ENCODE measurements around the gene CEP152.

The CEP152 gene

DNA sequence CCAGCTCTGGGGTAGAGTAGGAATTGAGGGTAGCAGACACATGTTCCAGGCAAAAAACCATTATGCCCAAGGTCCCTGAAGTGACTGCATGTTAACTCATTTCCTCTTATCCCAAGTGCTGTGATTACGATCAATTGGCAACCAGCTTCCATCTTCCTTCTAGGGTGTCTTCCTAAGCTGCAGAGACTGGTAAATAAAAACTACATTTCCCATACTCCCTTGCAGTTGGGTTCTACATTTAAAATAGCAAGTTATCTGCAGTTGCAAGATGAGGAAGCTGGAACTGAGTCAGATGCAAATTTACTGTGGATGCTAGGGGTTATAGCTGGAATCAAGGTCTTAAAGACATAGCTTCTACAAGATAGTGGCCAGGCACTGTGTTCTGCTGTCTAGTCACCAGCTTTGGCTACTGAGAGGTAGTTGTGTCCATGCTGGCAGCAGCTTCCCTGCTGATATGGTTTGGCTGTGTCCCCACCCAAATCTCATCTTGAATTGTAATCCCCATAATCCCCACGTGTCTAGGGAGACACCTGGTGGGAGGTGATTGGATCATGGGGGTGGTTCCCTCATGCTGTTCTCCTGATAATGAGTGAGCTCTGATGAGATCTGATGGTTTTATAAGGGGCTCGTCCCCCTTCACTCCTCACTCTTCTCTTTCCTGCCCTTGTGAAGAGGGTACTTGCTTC, 114.1 kb downstream of the CEP152 start:
- no peak for DNase-seq (ENCODE audit: low spot score)

DNA sequence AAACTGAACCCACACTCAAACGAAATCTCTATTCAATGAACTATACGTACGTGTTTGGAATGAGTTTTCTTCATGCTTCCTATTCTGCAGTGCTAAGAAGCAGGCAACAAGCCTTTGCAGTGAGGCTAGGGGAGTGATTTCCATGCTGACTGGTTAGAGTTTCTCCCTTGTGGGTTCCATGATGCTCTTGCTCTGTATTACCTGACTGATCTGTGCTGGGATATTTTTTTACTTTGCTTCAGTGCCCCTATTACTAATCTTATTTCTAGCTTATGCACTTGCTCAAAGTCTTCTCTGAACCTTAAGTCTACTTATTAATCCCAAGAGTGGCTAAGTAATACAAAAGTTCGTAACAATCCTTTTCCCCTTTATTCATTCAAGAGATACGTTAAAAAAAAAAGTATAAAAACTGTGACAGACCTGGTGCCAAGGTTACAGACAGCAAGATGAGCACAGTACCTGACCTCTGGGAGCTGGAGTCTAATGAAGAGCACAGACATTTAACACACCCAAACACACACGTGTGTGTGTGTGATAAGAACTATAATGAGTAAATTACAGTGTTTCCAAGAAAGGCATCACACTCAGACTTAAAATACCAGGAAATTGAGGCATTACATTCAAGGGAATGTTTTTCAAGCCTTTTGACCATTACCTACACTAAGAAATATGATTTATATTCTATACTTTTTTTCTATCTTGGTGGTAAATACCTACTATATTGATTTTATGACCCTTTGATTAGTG, 114.9 kb downstream of the CEP152 start:
- no peak for DNase-seq (ENCODE audit: low spot score)

DNA sequence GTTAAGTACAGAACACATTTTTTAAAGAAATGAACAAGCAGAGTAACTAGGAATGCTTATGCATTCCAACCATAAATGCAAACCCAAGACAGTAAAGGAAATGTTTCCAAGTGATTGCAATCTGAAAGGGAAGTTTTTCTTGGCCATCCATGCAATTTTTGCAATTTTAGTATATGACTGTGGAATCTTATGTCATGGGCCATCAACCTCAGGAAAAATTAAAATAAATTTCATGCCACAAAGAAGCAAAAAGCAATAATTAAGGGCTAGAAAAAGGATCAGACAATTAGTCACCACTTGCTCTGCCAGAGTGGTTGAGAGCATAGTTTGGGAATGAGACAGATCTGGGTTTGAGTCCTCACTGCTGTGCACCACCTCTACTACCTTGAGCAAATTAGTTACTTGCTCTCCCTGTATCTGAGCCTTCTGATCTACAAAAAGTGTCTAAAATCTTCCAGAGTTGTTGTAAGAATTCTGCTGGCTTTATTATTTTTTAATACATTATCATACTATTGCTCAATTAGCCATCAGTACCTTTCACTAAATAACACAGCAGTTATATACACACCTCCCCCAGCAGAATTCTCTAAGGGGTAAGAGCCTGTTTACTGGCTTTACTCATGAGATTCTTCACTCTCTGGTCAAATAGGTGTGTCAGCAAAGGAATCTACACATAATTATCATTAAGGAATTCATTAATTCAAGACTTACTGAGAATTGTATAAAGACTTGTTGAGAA, 115.6 kb downstream of the CEP152 start:
- DNase-seq (ENCODE audit: low spot score) = no peak

DNA sequence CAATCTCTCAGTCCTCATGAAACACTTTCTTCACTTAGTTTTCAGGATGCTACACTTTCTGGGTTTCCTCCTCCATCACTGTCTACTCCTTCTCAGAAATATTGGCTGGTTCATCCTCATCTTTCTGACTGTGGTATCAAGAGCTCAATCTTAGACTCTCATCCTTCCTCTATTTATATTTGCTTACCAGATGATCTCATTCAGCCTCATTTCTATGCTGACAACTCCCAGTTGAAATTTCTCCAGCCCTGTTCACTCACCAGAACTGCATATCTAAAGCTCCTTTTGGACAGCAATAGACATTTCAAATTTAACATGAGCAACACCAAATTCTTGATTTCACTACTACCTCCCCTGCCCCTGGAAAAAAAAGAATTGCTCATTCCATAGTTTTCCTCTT, 117.4 kb downstream of the CEP152 start:
- DNase-seq (ENCODE audit: low spot score) = no peak

DNA sequence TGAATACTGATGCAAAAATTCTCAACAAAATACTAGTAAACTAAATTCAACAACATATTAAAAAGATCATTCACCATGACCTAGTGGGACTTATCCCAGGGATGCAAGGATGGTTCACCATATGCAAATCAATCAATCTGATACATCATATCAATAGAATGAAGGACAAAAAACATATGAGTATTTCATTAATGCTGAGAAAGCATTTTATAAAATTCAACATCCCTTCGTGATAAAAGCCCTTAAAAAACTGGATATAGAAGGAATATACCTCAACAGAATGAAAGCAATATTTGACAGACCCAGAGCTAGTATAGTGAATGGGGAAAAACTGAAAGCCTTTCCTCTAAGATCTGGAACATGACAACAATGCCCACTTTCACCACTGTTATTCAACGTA, 122.4 kb downstream of the CEP152 start:
- no peak for DNase-seq (ENCODE audit: low spot score)
